ENCODE data around the gene CANT1.

GRCh38 chr17:79057737-79058385 lies 48.3 kb upstream of the CANT1 start:
- TF ChIP-seq, protein P1, sequence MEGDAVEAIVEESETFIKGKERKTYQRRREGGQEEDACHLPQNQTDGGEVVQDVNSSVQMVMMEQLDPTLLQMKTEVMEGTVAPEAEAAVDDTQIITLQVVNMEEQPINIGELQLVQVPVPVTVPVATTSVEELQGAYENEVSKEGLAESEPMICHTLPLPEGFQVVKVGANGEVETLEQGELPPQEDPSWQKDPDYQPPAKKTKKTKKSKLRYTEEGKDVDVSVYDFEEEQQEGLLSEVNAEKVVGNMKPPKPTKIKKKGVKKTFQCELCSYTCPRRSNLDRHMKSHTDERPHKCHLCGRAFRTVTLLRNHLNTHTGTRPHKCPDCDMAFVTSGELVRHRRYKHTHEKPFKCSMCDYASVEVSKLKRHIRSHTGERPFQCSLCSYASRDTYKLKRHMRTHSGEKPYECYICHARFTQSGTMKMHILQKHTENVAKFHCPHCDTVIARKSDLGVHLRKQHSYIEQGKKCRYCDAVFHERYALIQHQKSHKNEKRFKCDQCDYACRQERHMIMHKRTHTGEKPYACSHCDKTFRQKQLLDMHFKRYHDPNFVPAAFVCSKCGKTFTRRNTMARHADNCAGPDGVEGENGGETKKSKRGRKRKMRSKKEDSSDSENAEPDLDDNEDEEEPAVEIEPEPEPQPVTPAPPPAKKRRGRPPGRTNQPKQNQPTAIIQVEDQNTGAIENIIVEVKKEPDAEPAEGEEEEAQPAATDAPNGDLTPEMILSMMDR (IDR thresholded peaks at IDR 0.05): no peak
- TF ChIP-seq POLR2A (IDR thresholded peaks at IDR 0.05): no peak
- TF ChIP-seq POLR2AphosphoS5 (IDR thresholded peaks at IDR 0.05): no peak

All from breast epithelium (tissue), 3 donors.